Stimulated activated CD4-positive, alpha-beta T cell treated with anti-CD3 and anti-CD28 coated beads, Interleukin-2, amount 100 ng/mL, for 24 hours (primary cell): Measurements from ENCODE around the gene PCLAF.
"Not testable (repeated sequence)": the region's sequence is repeated elsewhere in the genome, so short reads cannot be mapped to it uniquely, and the experiment has no call there.

ENCODE experiments used
- DNase-seq, 2 donors: peaks; one replicate each; pipeline ENCODE4 v3.0.0-alpha.2; 2020

PCLAF gene

DNA sequence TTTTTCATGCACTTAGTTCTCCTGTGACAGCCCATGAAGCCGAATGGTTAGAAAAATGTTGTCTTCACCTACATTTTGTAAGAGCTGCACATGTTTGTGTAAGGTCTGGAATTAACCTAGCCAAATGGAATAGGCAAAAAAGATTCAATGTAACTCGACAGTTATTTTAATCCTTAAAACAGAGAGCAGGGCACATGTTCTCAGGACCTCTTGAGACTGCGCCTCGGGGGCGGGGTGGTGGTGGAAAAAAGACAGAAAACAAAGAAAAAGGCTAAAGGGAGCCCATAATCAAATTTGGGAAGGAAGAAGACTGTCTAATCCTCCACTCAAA is 24.6 kb downstream of the PCLAF start:
- DNase-seq = no peak

DNA sequence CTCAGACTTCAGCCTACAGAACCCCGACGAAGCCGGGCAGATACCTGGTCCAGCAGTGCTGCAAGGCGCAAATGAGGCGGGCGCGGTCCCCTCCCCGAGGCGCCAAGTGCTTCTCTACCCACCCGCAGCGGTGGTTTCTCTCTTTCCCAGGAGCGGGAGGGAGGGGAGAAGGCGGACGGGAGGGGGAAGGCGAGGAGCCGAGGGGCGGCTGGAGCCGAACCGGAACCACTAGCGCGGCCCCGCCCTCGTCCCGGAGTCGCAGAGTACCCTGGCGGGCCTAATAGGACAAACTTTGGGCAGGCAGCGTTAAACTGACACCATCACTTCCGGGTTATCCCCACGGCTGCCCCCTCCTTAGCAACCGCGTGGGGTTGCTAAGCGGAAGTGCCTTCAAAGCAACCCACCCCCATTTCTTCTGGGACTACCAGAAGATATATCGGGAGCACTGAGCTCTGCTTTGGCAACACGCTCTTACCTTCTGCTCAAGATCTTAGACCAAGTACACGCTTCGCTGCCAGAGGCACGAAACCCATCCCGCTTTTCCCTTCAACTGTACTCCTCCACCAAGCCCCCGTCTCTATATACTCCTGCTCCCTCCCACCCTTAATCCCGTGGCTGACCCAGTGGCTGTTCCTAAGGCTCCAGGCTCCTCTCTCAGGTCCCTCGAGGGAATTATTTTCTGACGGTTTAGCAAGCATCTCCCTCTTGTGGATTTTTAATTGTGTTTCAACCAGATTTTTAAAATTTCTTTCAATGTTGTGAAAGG is 25.1 kb downstream of the PCLAF start, which contains the start of gene CSNK1G1:
CSNK1G1 (minus strand) TSS at position 230 of the 766 bp plus-strand sequence. CDS start 55,674 bp downstream, outside the sequence.
- peak; percentile 93 for DNase-seq

DNA sequence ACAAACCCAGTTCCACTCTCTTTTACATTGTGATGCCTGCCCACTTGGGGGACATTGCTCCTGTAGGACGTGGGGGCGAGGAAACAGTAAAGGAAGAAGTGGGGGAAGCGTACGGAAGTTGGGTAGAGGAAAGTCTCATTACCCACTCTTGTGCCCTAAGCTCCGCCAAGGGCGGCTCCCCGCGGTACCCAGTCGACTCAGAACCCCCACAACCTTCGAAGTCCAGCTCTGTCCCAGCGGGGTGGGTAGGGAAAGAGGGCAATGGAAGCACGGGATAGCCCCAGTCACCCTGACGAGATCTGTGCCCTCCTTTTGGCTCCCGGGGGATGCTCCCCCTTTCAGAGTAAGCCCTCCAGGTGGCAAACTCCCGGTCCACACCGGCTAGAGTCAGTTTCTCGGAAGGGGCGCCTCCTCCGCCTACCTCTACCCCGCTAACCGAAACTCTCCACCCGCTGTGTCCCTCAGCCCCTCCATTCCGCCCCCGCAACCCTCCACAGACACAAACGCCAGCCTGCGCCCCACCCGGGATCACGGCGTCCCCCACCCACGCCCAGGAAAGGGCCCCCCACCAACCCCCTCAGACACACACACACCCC is 25.8 kb downstream of the PCLAF start:
- peak; percentile 38 to 55 for DNase-seq

DNA sequence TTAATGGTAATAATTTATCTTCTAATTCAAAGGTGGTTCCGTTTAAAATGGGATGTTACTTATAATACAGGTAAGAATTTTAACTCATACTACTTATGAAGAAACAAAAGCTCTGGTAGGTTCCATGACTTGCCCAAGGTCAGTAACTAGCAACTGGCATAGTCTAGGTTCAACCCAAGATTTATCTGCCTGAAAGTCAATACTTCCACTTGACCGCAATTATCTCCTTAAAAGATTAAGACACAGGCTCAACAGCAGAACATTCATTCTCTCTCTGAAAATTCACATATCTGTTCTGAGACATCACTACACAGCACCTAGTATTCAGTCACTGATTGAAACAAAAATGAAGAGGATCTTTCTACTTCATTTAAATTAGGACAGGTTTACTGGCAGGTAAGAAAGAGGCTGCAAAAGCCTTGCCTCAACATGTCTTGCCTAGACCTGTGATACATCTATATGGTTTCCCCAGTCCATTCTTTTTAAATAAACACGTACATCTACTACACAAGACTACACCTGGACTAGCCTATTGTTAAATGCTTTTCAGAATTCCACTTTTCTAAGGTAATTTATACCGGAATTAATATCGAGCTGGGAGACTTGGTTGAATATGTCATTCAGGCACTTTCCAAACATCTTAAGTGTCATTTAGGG is 26.4 kb downstream of the PCLAF start:
- no peak for DNase-seq

DNA sequence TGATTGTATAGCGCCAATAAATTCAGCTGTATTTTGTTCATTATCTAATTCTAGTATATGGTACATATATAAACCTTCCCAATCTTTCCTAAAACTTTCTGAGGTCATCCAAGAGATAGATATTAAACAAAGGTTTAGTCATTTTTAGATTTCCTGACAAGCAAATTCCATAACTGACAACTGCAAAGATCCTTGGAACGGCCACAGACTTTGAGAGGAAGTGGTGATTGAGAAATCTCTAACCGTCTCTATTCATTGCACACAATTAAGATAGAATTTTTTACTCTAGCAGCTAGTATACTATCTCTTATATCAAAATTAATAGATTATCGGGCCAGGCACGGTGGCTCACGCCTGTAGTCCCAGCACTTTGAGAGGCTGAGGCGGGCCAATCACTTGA is 30.0 kb downstream of the PCLAF start:
- no peak for DNase-seq

DNA sequence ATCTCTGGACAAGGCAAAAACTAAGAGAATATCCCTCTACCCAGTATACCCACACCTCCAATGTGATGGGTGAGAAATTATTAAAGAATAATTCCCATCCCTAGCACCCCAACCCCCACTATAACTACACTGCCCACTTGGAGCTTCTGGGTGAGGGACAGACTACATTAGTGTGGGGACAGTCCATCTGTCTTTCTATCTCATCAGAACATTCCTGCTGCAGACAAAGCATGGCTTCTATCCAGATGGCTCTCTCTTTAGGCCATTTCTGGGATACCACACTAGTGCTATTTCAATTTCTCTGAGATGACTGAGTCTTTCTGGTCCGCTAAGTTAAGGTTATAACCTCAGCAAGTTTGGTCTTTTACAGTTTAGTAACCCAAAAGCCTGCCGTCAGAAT is 31.9 kb downstream of the PCLAF start:
- no peak for DNase-seq

DNA sequence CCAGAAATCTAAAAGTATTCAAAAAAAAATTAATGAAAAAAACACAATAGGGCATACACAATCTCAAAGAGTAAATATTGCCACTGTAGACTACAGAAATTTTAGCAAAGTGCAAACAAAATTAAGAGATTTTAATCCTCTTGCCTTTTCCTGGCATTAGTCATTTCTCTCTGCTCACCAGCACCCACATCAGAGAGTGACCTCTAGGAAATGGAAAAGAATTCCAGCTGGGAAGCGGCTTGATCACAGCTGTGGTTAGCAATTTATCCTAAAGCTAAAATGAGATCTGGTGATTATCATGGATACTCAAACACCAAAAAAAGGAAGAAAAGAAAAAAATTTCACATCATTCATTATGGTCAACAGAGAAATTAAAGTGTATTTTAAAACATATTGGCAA is 32.8 kb downstream of the PCLAF start:
- no peak for DNase-seq

DNA sequence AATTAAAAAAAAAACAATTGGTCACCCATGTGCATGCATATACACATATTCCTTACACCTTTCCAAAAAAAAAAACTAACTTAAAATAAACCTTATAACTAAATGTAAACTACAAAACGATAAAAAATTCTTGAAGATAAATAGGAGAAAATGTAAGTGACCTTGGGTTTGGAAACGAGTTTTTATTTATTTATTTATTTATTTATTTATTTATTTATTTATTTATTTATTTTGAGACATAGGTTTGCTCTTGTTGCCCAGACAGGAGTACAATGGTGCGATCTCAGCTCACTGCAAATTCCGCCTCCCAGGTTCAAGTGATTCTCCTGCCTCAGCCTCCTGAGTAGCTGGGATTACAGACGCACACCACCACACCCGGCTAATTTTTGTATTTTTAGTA is 35.0 kb downstream of the PCLAF start:
- not testable (repeated sequence) for DNase-seq

DNA sequence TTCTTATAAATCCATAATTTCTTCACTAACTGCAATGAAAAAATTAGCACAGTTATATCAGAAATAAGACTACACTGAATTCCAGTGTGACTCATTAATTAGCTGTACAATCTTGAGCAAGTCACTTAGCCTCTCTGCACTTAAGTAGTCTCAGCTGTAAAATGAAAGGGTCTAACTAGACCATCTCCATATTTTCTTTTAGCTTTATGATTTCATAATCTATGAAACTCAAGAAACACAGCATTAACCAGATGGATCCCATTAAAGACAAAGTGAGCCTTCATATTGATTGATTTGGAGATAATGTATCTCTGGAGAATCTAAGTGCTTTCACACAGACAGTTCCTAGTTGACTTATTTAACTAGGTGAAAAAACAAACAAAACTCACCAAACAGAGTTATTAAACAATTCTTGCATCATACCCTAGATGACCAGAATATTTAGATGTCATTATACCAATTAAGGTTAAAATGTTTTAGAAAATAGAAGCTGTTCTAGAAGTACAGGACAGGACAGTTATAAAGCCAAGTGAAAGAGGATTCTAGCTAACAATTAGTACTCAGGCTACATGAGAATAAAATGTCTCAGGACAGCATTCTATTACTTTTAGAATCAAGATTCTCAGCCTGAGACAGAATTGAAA is 36.5 kb downstream of the PCLAF start:
- DNase-seq = no peak

DNA sequence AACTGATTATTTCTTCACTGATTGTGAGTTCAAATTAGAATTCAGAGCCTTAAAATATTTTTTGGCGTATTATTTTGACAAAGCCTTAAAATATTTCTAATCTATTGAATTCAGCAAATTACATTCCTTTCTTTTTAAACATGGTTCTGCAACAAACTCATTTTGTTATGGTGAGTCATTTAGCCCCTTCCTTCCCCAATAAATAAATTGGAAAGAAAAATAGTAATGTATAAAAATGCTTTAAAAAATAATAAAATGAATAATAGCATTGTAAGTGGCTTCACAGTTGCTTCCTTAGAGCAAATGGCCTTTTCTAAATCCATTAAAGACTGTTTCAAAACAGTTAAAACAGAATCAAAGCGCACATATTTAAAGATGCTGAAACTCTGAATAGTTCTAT is 37.4 kb downstream of the PCLAF start:
- no peak for DNase-seq

DNA sequence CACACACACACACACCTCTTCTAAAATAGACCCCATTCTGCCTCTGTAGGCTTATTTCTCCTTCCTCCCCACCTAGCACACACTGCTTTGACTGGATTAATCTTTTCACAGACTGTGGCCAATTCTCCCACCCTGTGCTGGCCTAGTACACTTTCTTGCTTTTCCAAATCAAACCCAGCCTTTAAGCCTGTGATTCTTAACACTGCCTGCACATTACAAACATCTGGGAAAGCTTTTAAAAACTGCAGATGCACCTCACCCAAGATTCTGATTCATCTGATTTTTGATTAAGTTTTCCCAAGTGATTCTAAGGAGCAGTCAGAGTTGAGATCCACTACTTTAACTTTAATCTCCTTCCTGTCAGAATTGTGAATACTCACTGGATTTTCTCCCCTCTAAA is 38.0 kb downstream of the PCLAF start:
- DNase-seq = no peak

DNA sequence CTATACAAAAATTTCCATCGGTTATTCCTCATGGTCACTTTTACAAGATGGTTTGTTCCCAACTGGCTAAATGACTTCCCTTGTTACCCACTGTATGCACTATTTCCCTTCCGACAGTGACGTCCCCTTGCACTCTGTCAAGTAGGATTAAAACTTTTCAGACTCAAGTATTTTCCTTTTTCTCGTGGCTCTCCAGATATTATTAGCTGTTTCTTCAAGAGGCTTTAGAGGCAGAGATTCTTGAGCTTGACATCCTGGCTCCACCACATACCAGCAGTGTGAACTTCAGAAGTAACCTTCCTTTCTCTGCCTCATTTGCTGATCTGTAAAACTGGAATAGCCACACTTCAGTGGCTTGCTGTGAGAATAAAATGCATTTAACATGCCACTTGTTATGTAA is 39.3 kb downstream of the PCLAF start:
- DNase-seq = no peak

DNA sequence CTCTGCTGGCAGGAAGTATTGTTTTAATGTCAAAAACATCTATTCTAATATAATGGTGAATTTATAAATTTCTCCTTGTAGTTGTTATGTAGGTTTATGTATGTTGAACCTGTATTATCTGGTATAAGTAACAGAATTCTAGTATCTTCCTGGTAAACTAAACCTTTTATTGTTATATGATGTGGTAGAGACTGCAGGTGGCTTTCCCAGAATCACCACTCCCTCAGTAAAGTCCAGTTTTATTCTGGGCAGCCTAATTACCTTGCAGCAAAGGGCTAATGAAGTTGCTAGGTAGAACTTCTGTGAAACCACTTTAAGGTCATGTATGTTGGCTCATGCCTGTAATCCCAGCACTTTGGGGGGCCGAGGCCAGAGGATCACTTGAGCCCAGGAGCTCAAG is 40.9 kb downstream of the PCLAF start:
- DNase-seq = no peak

DNA sequence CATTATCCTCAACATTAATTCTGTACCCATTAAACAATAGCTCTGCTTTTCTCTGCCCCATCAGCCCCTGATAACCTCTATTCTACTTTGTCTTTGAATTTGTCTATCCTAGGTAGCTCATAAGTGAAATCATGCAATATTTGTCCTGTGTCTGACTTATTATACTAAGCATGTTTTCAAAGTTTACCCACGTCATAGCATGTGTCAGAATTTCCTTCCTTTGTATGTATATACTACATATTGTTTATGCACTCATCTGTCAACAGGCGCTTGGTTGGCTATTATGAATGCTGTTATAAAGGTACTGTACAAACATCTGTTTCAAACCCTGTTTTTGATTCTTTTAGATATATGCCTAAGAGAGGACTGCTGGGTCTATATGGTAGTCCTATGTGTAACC is 43.5 kb downstream of the PCLAF start:
- DNase-seq = no peak

DNA sequence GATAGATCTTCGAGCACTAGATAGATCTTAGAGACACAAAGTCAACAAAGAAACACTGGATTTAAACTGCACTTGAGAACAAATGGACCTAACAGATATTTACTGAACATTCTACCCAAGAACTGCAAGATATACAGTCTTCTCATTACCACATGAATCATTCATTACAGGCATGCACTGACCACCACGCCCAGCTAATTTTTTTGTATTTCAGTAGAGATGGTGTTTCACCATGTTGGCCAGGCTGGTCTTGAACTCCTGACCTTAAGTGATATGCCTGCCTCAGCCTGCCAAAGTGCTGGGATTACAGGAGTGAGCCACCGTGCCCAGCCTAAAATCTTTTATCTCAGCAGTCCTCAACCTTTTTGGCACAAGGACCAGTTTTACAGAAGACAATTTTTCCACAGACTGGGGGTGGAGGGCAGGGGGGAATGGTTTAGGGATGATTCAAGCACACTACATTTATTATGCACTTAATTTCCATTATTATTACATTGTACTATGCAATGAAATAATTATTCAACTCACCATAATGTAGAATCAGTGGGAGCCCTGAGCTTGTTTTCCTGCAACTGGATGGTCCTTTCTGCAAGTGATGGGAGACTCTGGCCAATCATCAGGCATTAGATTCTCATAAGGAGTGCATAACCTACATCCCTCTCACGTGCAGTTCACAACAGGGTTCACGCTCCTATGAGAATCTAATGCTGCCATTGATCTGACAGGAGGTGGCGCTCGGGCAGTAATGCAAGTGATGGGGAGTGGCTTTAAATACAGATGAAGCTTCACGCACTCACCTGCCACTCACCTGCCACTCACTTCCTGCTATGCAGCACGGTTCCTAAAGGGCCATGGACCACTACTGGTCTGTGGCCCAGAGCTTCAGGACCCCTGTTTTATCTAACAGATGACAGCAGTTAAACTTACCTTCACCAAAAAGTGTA is 47.0 kb downstream of the PCLAF start:
- peak; percentile 27 to 36 for DNase-seq

DNA sequence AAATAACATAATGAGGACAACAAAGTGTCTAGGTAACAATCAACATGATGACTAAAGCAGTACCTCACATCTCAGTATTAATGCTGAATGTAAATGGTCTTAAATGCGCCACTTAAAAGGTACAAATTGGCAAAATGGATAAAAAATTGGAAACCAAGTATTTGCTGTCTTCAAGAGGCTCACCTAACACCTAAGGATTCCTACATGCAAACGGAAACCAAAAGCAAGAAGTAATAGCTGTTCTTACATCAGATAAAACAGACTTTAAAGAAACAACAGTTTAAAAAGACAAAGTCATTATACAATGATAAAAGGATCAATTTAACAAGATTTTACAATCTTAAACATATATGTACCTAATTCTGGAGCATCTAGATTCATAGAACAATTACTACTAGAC is 47.7 kb downstream of the PCLAF start:
- DNase-seq = no peak

DNA sequence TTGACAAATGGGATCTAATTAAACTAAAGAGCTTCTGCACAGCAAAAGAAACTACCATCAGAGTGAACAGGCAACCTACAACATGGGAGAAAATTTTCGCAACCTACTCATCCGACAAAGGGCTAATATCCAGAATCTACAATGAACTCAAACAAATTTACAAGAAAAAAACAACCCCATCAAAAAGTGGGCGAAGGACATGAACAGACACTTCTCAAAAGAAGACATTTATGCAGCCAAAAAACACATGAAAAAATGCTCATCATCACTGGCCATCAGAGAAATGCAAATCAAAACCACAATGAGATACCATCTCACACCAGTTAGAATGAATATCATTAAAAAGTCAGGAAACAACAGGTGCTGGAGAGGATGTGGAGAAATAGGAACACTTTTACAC is 49.6 kb downstream of the PCLAF start:
- DNase-seq = not testable (repeated sequence)

DNA sequence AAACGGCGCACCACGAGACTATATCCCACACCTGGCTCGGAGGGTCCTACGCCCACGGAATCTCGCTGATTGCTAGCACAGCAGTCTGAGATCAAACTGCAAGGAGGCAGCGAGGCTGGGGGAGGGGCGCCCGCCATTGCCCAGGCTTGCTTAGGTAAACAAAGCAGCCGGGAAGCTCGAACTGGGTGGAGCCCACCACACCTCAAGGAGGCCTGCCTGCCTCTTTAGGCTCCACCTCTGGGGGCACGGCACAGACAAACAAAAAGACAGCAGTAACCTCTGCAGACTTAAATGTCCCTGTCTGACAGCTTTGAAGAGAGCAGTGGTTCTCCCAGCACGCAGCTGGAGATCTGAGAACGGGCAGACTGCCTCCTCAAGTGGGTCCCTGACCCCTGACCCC is 54.3 kb downstream of the PCLAF start:
- not testable (repeated sequence) for DNase-seq

DNA sequence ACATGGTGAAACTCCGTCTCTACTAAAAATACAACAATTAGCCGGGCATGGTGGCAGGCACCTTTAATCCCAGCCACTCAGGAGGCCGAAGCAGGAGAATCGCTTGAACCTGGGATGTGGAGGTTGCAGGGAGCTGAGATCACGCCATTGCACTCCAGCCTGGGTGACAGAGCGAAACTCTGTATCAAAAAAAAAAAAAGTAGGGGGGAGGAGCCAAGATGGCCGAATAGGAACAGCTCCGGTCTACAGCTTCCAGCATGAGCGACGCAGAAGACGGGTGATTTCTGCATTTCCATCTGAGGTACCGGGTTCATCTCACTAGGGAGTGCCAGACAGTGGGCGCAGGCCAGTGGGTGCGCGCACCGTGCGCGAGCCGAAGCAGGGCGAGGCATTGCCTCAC is 54.8 kb downstream of the PCLAF start:
- DNase-seq = not testable (repeated sequence)

DNA sequence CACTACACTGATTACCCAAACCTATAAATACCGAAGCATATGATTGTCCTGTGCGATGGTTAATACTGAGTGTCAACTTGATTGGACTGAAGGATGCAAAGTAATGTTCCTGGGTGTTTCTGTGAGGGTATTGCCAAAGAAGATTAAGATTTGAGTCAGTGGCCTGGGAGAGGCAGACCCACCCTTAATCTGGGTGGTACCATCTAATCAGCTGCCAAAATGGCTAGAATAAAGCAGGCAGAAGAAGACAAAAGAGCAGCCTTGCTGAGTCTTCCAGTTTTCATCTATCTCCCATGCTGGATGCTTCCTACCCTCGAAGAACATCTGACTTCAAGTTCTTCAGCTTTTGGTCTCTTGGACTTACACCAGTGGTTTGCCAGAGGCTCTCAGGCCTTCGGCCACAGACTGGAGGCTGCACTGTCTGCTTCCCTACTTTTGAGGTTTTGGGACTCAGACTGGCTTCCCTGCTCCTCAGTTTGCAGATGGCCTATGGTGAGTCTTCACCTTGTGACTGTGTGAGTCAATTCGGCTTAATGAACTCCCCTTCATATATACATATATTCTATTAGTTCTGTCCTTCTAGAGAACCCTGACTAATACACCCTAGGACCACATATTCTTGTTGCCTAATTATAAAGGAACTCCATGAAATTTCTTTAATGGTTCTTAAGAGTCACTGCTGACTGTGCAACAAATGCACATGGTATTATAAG is 56.9 kb downstream of the PCLAF start:
- no peak for DNase-seq

DNA sequence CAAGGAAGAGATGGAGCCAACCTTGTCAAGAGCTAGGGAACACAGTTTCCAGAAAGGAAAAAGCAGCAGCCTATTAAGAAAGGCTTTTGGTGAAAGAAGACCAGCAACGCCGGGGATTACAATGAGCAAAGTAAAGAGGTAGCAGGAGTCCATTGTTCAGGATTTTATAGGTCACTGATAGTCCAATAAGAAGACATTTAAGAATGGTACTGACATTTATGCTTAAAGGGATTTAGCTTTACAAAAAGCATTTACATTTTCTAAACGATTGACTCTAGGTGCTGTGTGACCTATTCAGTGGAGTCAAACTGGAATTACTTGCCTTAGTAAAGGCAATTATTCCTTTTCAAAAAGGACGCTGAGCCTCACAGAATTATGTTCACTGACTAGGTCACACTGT is 66.0 kb downstream of the PCLAF start:
- no peak for DNase-seq

DNA sequence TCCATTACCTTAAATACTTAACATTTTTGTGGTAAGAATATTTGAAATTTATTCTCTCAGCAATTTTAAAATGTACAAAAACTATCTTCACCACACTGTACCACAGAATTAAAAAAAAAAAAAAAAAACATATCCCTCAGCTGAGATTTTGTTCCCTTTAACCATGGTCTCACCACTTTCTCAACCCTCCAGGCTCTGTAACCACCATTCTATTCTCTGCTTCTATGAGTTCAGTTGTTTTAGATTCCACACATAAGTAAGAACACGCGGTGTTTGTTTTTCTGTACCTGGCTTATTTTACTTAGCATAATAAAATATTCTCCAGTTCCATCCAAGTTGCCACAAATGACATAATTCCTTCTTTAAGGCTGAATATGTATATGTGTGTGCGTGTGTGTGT is 66.8 kb downstream of the PCLAF start:
- no peak for DNase-seq
